Panc1 (cell line): Measurements from ENCODE around the gene GALNT15. TPM values are rescaled to one million over a fixed set of nuclear protein-coding genes. Genes with fewer than 3 reads are reported as not detected.

Experiments
- ATAC-seq: fragments of 200-7000 bp; cut with Tn5 transposase; 2 replicates; pipeline ENCODE4 v1.9.1; 2020; ENCODE audit warnings: mild to moderate bottlenecking, moderate library complexity
- BruUV-seq: library from RNA; stranded (reverse); fragments of 400-500 nt; replicated peaks from 2 replicates; lab custom pipeline; 2021; lab: Mats Ljungman, UMichigan
- CTCF ChIA-PET: fragments of 300-600 bp; sonication (Branson Sonifier 250); formaldehyde crosslinking; loops from one replicate; lab custom pipeline; 2022; ENCODE audit warnings: antibody characterized with exemption; lab: Charles Lee
- POLR2A ChIA-PET: fragments of 300-600 bp; sonication (Branson Sonifier 250); formaldehyde crosslinking; loops from one replicate; lab custom pipeline; 2022; ENCODE audit warnings: antibody characterized with exemption; lab: Charles Lee
- DNase-seq: peaks from one replicate; pipeline ENCODE4 v3.0.0-alpha.2; 2010; ENCODE audit warnings: low read depth, low spot score
- H3K27ac ChIP-seq: 2 replicates; pipeline ENCODE4 v1.5.1; 2011; ENCODE audit warnings: mild to moderate bottlenecking, low read length, inconsistent platforms
- H3K27me3 ChIP-seq: fragments of 200-500 bp; sonication (Bioruptor generic); 2 replicates; pipeline ENCODE4 v1.6.0; 2014; ENCODE audit warnings: low read length, inconsistent platforms; ENCODE audit not compliant: control insufficient read depth, insufficient read depth
- H3K36me3 ChIP-seq: fragments of 200-500 bp; sonication (Bioruptor generic); 2 replicates; pipeline ENCODE4 v1.5.1; 2014; ENCODE audit warnings: inconsistent platforms, mild to moderate bottlenecking, low read length, moderate library complexity; ENCODE audit not compliant: control insufficient read depth, insufficient read depth
- H3K4me1 ChIP-seq: 2 replicates; pipeline ENCODE4 v1.5.1; 2011; ENCODE audit warnings: inconsistent platforms, mild to moderate bottlenecking, low read length, moderate library complexity; ENCODE audit not compliant: control insufficient read depth, insufficient read depth
- H3K4me3 ChIP-seq, 2 experiments: 2 replicates each; pipeline ENCODE4 v1.5.1; 2011 to 2012; ENCODE audit warnings: low read depth in 2 of 2, low read length in 2 of 2, mild to moderate bottlenecking in 2 of 2, inconsistent platforms in 1 of 2, moderate library complexity in 1 of 2
- H3K9me3 ChIP-seq: fragments of 200-500 bp; sonication (Bioruptor generic); 2 replicates; pipeline ENCODE4 v1.5.1; 2014; ENCODE audit warnings: low read depth, mild to moderate bottlenecking, inconsistent platforms, low read length, moderate library complexity; ENCODE audit not compliant: control insufficient read depth, insufficient read depth
- POLR2AphosphoS5 ChIP-seq: IDR thresholded peaks from 2 replicates; pipeline ENCODE4 v1.6.1; 2012; ENCODE audit warnings: mild to moderate bottlenecking, low read depth, low read length, moderate library complexity
- SIN3A ChIP-seq: IDR thresholded peaks from 2 replicates; pipeline ENCODE4 v1.6.1; 2012; ENCODE audit warnings: low read depth, mild to moderate bottlenecking, low read length, moderate library complexity, borderline replicate concordance; ENCODE audit not compliant: insufficient read depth
- TCF7L2 ChIP-seq: IDR thresholded peaks from 2 replicates; pipeline ENCODE4 v1.6.1; 2011; ENCODE audit warnings: mild to moderate bottlenecking, low read depth, low read length, inconsistent platforms
- in situ Hi-C: cut with HindIII; loops from 2 replicates; pipeline ENCODE4 v1.10.0; 2016; ENCODE audit warnings: low sequenced_read_pairs, low pct_unique_long_range_greater_than_20kb
- intact Hi-C: fragments of 100-400 bp; cut with micrococcal nuclease; formaldehyde crosslinking; loops from one replicate; pipeline ENCODE4 v1.10.0; 2022; ENCODE audit not compliant: unreplicated experiment
- total RNA-seq: library from RNA; stranded (reverse); gene quantifications from one replicate; pipeline ENCODE4 v1.2.1, GENCODE V29; 2021; ENCODE audit not compliant: unreplicated experiment
- TF ChIP-seq, protein P1 (sequence below), 2 experiments: IDR thresholded peaks; 2 replicates each; pipeline ENCODE4 v1.6.1; 2011 to 2012; ENCODE audit warnings: low read depth in 2 of 2, control low read depth in 1 of 2, low read length in 1 of 2, mild to moderate bottlenecking in 1 of 2, moderate library complexity in 1 of 2; ENCODE audit not compliant: insufficient read depth in 1 of 2
- TF ChIP-seq, protein P2 (sequence below): fragments of 450-650 bp; IDR thresholded peaks from 2 replicates; pipeline ENCODE4 v1.5.1; 2017; ENCODE audit warnings: mild to moderate bottlenecking

Gene GALNT15
- total RNA-seq, 1 experiment from 2014 or later, result 0.10 TPM

DNA sequence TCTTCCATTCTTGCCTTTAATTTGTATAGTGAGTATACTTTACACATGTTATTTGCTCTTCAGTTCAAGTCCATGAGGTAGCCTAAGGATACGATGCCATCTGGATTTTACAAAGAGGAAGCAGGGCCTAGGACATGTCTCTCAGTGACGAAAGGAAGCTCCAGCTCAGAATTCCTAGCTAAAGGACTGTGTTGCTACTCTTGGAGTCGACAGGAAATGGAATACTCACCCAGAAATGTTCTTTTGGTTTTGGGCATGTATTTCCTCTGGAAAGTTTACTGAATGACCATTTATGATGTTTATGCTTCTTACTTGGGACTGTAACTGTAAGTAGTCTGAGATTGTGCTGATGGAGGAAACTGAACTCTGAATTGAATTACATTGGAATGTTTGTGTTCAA is 103.0 kb downstream of the GALNT15 start:
- CTCF ChIA-PET, result no interaction called here
- no peak overlapping the region for H3K27ac ChIP-seq
- no peak overlapping the region for H3K4me3 ChIP-seq
- H3K27me3 ChIP-seq, result no peaks in the 10 kb centered on the region
- TF ChIP-seq POLR2AphosphoS5, result no peak
- TF ChIP-seq, protein P1, sequence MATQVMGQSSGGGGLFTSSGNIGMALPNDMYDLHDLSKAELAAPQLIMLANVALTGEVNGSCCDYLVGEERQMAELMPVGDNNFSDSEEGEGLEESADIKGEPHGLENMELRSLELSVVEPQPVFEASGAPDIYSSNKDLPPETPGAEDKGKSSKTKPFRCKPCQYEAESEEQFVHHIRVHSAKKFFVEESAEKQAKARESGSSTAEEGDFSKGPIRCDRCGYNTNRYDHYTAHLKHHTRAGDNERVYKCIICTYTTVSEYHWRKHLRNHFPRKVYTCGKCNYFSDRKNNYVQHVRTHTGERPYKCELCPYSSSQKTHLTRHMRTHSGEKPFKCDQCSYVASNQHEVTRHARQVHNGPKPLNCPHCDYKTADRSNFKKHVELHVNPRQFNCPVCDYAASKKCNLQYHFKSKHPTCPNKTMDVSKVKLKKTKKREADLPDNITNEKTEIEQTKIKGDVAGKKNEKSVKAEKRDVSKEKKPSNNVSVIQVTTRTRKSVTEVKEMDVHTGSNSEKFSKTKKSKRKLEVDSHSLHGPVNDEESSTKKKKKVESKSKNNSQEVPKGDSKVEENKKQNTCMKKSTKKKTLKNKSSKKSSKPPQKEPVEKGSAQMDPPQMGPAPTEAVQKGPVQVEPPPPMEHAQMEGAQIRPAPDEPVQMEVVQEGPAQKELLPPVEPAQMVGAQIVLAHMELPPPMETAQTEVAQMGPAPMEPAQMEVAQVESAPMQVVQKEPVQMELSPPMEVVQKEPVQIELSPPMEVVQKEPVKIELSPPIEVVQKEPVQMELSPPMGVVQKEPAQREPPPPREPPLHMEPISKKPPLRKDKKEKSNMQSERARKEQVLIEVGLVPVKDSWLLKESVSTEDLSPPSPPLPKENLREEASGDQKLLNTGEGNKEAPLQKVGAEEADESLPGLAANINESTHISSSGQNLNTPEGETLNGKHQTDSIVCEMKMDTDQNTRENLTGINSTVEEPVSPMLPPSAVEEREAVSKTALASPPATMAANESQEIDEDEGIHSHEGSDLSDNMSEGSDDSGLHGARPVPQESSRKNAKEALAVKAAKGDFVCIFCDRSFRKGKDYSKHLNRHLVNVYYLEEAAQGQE (IDR thresholded peaks at IDR 0.05; ENCODE audit: insufficient read depth in 1 of 2, low read depth in 2 of 2, low read length in 1 of 2), result no peak
- no peak for TF ChIP-seq TCF7L2
- TF ChIP-seq, protein P2, sequence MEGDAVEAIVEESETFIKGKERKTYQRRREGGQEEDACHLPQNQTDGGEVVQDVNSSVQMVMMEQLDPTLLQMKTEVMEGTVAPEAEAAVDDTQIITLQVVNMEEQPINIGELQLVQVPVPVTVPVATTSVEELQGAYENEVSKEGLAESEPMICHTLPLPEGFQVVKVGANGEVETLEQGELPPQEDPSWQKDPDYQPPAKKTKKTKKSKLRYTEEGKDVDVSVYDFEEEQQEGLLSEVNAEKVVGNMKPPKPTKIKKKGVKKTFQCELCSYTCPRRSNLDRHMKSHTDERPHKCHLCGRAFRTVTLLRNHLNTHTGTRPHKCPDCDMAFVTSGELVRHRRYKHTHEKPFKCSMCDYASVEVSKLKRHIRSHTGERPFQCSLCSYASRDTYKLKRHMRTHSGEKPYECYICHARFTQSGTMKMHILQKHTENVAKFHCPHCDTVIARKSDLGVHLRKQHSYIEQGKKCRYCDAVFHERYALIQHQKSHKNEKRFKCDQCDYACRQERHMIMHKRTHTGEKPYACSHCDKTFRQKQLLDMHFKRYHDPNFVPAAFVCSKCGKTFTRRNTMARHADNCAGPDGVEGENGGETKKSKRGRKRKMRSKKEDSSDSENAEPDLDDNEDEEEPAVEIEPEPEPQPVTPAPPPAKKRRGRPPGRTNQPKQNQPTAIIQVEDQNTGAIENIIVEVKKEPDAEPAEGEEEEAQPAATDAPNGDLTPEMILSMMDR, result no peak
- TF ChIP-seq SIN3A, result no peak
- POLR2A ChIA-PET, result no interaction called here
- H3K36me3 ChIP-seq, result no peaks in the 10 kb centered on the region
- in situ Hi-C loops (no loop called here), intact Hi-C loops (no loop called here)
- no peaks in the 10 kb centered on the region for H3K4me1 ChIP-seq
- no peak for DNase-seq
- no peaks in the 10 kb centered on the region for H3K9me3 ChIP-seq
- BruUV-seq, result no TSS peak
- no peak for ATAC-seq

DNA sequence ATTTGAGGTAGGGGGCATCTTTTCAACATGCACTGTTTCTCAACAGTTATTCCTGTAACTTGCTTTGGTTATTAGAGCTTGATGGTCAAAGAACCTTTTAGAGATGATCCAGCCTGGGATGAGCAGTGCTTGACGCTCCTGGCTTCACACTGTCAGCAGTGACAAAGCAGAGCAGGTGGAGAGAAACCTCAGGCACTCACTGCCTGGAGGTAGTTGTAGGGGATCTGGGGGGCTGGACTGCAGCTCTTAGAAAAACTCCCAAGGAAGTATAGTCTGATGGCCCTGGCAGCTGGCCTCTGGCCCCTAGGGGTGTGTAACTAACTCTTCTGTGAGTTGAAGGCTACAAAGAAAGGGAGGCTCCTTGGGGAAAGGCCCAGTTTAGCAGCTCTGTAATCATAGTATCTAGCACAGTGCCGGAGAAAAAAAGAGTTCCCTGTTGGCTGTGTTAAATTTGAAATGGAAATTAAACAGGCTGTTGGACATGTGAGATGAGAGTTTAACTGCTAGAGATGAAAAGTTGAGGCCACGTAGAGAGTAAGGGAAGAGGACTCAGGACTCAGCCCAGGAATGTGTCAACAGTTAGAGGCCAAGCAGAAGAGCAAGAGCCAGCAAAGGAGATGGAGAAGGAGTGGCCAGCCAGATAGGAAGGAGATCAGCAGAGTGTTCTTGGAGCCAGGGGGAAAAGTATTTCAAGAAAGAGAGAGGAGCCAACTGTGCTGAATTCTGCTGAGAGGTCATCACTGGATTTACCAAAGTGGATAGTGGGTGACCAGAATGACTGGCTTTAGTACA is 104.7 kb downstream of the GALNT15 start:
- intact Hi-C loops, result no loop called here
- in situ Hi-C loops, result no loop called here
- POLR2A ChIA-PET, result interaction anchor here (0.6 kb wide), 1 partner anchor 256 kb away, joined by 10 read pairs; no protein-coding TSS in a partner anchor
- no peak for TF ChIP-seq SIN3A
- TF ChIP-seq, protein P1 (IDR thresholded peaks at IDR 0.05; ENCODE audit: insufficient read depth in 1 of 2, low read depth in 2 of 2, low read length in 1 of 2), result no peak
- TF ChIP-seq, protein P2, result no peak
- no peak for TF ChIP-seq POLR2AphosphoS5
- no peak for TF ChIP-seq TCF7L2
- Histone ChIP-seq H3K4me3 (no peak overlapping the region), H3K27ac (no peak overlapping the region), H3K4me1 (no peaks in the 10 kb centered on the region), H3K9me3 (no peaks in the 10 kb centered on the region), H3K27me3 (no peaks in the 10 kb centered on the region), H3K36me3 (no peaks in the 10 kb centered on the region)
- BruUV-seq, result no TSS peak
- DNase-seq (no peak), ATAC-seq (no peak)
- CTCF ChIA-PET, result interaction anchor here (0.5 kb wide), 1 partner anchor 238 kb away, joined by 8 read pairs; no protein-coding TSS in a partner anchor
